ENCODE data around the gene GPX5. TPM values are rescaled to one million over a fixed set of nuclear protein-coding genes. Genes with fewer than 3 reads are reported as not detected.
"Not testable (repeated sequence)": the region's sequence is repeated elsewhere in the genome, so short reads cannot be mapped to it uniquely, and the experiment has no call there.

Gene GPX5, protein sequence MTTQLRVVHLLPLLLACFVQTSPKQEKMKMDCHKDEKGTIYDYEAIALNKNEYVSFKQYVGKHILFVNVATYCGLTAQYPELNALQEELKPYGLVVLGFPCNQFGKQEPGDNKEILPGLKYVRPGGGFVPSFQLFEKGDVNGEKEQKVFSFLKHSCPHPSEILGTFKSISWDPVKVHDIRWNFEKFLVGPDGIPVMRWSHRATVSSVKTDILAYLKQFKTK
- not detected for polyA plus RNA-seq

DNA sequence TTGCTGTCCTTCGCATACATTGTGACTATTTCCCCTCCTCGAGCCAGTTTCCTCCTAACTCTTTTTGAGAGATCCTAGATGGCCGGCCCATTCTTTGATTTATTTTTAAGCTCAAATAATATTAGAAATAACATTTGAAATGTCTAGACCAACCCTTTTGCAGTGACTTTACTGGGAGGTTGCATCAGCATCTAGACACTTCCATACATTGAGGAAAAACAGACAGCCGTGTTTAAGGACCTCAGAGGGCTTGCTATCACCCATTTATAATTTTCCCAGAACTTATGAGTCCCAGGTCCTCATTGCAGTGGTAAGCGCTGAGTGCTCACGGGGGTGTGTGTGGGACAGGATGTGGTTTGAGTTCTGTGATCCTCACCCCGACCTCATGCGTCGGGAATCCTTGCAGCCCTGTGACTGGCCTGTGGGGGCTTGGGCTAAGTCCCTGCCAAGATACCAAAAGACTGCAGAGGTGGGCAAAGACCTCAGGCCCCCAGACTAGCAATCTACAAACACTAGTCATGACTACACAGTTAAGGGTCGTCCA lies at the start of gene GPX5:
Gene GPX5 (plus strand): TSS at position 386 of the 544 bp plus-strand sequence. CDS start 133 bp downstream, at position 519.
- 38 to 60% (median 45%) methylated on average over 10 of the region's 10 CpGs for WGBS, 3 donors
- no peak within 1 kb of the TSS for H3K27ac ChIP-seq (ENCODE audit: low read depth, low read length)

DNA sequence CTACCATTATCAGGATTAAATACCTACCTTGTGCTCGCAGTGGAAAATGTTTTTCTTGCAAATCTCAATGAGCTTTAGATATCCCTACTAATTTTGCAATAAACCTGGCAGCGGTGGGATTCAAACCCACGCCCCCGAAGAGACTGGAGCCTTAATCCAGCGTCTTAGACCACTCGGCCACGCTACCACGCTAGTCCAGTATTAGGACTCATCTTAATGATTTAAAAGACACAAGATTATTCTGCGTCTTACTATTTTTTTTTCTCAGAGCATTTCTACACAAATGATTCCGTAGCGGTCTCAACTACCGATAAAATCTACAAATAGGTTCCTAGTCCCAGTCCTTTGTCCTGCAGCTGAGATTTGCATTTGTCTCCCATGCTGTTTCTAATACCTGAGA lies 47.2 kb upstream of the GPX5 start:
- H3K27ac ChIP-seq (ENCODE audit: low read depth, low read length) = no peak overlapping the region
- 42 to 56% (median 47%) methylated on average over 12 of the region's 12 CpGs for WGBS, 3 donors

DNA sequence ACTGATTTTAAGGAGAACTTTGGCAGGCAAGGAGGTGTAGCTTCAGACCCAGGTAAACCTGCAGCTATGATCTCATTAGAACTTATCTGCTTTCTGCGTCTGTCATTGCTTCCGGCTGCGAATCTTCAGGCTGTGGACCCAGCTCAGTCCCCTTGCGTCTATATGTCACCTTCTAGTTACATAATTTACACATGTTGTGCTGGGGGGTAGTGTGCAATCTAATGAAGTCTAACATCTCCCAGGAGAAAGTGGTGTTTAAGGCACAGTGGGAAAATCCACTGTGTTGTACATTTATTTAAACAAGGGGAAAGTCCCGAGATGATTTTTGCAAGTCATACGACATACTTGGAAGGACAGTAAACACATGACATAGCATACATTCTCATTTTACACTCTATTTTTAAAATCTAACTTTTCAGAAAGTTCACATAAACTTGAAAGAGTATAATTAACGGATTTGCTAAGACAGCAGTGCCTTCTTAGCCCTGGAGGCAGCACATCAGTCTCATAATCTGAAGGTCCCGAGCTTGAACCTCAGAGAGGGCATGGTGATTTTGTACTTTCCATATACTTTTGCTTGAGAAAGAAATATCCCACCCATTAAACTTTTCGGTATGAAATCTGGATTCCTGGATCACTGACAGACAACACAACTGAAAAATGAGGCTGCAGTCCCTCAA lies 45.3 kb upstream of the GPX5 start:
- H3K27ac ChIP-seq (ENCODE audit: low read depth, low read length) = no peak overlapping the region
- WGBS, 3 donors = 55 to 71% (median 67%) methylated on average over 9 of the region's 9 CpGs

DNA sequence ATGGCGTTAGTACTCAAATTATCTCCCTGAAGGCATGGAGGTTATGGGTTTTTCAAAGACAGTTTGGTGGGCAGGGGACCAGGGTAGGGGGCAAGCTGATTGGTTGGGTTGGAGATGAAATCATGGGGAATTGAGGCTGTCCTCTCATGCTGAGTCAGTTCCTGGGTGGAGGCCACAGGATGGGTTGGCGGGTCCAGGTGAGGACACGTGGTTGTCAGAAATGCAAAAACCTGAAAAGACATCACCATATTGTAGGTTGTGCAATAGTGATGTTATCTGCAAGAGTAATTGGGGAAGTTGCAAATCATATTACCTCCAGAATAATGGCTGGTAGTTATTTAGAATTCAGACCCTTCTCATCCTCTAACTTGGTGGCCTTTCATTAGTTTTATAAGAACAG lies 40.2 kb upstream of the GPX5 start:
- WGBS, 3 donors = 82 to 89% (median 87%) methylated on average over 3 of the region's 3 CpGs
- no peak overlapping the region for H3K27ac ChIP-seq (ENCODE audit: low read depth, low read length)

DNA sequence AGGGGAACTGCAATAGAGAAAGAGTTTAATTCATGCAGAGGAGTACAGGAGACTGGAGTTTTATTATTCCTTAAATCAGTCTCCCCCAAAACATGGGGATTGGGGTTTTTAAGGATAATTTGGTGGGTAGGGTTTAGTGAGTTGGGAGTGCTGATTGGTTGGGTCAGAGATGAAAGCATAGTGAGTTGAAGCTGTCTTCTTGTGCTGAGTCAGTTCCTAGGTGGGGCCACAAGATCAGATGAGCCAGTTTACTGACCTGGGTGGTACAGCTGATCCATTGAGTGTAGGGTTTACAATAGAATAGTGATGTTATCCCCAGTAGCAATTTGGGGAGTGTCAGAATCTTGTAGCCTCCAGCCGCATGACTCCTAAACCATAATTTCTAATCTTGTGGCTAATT lies 39.1 kb upstream of the GPX5 start:
- H3K27ac ChIP-seq (ENCODE audit: low read depth, low read length) = no peak overlapping the region
- 78 to 87% (median 86%) methylated on average over 1 of the region's 1 CpG for WGBS, 3 donors

DNA sequence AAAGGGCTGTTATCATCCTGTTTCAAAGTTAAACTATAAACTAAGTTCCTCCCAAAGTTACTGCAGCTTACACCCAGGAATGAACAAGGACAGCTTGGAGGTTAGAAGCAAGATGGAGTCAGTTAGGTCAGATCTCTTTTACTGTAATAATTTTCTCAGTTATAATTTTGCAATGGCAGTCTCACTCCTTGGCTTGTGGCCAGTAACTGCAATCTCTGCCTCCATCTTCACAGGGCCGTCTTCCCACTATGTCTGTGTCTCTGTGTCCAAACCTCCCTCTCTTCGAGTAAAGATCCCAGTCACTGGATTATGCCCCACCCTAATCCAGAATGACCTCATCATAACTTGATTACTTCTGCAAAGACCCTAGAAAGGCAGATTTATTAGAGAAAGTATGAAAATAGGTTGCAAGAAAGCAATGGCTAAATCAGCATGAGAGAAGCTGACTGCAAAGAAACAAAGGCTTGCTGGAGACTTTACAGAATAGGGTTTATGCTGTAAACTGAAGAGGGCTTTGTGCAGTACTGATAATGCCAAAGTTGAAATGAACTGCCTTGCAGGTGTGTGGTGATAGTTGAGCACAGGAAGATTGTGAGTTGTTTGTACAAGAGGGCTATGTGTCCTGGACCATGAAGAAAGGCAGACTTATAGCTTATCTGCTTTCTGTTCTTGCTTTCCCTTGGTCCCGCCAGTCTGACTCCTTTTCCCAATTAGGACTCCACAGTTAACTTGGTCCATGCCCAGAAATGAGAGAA lies 38.5 kb upstream of the GPX5 start:
- WGBS, 3 donors = 59 to 66% (median 66%) methylated on average over 3 of the region's 3 CpGs
- no peak overlapping the region for H3K27ac ChIP-seq (ENCODE audit: low read depth, low read length)

DNA sequence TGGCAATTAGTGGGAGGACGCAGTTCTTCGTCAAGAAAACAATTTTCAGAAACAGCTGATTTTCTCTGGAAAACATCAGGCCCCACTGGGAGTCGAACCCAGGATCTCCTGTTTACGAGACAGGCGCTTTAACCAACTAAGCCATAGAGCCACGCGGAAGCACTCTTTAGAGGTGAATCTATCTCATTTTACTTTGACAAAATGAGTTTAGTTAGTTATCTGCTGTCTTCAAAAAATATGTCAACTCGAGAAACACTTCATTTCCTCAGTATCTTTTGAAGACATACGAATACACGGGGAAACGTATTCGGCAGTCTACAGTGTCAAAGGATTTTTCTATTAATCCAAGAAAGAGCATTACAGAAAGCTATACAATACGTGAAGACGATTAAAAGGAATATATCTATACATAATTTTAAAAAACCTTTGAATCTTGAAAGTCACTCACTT lies 36.7 kb upstream of the GPX5 start:
- no peak overlapping the region for H3K27ac ChIP-seq (ENCODE audit: low read depth, low read length)
- 11 to 29% (median 14%) methylated on average over 14 of the region's 14 CpGs for WGBS, 3 donors

DNA sequence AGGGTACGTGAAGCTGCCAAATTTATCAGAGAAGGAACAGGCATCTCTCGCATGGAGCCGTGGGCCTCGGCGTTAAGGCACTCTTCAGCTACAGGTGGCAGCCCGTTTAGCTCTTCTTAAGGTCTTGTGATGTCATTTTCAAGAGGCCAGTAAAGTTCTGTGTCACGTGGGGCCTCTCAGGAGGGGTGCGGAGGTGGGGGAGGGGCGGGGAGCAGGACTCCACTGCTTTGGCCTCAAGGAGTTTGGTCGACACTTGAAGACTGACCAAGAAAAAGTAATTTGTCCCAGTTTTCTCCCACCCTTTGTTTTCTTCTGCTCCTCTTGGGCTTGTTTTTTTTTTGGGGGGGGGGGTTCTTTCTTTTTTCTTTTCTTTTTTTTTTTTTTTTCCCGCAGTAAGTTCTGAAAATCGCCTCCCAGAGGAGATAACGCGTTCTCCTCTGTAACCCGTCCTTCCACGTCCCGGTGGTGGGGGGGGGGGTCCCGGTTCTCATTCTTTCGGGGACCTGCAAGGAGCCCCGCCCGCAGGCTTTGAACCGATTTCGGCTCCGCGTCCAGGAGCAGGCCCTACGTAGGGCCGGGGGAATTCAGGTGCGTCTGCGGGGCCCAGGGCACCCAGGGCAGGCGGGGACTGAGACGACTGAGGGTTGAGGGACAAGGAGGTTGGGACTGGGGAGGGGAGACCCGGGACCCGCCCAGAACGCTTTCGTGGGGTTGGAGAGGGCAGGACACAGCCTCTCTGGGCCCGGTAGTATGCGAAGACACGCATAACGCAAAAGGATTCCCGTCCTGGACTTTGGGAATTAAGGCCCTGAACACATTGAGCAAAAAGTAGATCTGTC lies 36.1 kb upstream of the GPX5 start:
- H3K27ac ChIP-seq (ENCODE audit: low read depth, low read length) = no peak overlapping the region
- WGBS, 3 donors = 2 to 6% (median 3%) methylated on average over 40 of the region's 40 CpGs

DNA sequence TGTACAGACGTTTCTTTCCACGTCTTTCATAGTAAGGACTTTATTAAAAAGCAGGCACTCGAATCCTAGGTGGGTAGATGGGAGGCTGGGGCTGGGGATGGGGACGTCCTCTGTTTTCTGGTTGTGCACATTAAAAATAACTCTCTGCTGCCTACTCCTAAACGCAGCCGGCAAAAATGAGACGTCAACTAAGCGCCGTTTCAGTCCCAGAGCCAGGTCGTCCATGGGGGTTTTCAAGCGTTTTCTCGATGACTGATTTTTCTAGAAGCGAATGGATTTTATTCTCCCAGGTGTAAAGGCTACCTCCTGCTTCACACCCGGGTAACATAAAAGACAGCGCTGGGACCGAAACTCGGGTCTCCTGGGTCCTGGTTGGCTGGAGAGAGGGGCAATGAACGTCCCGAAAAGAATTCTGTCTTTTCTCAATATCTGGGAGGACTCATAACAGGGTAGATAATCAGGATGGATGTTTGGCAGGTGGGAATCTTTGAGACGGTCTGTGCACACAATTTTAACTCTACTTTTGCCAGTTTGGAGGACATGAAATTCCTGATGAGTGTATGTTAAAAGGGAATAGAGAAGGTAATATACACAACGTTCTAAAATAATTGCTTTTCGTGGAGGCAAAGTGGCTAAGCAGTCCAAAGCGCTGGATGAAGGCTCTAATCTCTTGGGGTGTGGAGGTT lies 35.3 kb upstream of the GPX5 start:
- 8 to 14% (median 9%) methylated on average over 23 of the region's 23 CpGs for WGBS, 3 donors
- no peak overlapping the region for H3K27ac ChIP-seq (ENCODE audit: low read depth, low read length)

DNA sequence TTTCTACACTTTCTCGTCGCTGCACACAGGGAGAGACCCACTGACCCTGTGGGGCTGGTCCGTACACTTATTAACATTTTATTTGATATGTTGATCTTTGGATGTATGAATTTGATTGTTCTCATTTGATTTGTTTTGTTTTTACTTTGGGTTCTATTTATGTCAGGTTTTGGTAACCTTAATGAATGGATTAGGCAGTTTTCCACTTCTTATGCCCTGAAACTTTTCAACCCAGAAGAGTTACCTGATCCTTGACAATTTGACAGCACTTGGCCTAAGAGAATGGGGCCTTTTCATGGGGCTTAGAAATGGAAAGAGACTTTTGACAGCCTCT lies 33.7 kb upstream of the GPX5 start:
- H3K27ac ChIP-seq (ENCODE audit: low read depth, low read length) = no peak overlapping the region
- 39 to 52% (median 48%) methylated on average over 3 of the region's 3 CpGs for WGBS, 3 donors

DNA sequence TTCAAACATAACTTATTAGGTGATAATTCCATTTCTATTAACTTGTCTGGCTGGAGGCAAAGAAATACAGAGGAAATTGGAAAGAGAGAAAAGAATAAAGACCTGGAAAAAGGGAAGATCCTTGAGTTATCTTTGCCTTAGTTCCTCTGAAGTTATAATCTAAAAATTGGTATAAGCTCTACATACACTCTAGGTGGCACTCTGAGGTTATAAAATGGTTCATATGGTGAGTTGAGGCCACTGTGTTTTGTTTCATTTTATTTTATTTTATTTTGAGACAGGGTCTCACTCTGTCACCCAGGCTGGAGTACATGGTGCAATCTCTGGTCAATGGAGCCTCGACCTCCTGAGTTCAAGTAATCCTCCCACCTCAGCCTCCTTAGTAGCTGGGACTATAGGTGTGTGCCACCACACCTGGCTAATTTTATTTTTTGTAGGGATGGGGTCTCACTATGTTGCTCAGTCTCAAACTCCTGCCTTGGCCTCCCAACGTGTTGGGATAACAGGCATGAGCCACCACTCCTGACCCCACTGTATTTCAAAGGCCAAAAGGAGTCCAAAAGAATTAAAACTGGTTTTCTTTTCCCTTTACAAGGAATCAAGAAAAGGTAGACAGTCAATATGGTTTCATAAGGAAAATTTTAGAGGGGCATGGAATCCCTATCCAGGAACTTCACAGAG lies 29.4 kb upstream of the GPX5 start:
- H3K27ac ChIP-seq (ENCODE audit: low read depth, low read length) = no peak overlapping the region
- 32 to 49% (median 34%) methylated on average over 2 of the region's 2 CpGs for WGBS, 3 donors

DNA sequence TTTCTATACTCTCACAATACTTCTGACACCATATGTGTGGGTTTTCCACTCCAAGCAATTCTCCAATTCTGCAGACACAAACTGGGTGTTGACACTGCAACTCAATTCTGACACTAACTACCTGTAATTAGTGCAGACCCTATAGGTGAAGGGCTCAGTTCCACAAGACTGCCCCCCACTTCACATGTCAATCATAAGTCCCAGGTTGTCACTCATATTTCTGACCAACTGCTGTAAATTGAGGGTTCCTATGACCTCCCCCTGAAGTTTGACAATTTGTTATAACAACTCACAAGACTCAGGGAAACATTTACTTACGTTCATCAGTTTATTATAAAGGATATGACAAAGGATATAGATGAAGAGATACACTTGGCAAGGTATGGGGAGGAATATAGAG lies 28.4 kb upstream of the GPX5 start:
- H3K27ac ChIP-seq (ENCODE audit: low read depth, low read length) = no peak overlapping the region
- 53 to 57% (median 54%) methylated on average over 1 of the region's 1 CpG for WGBS, 3 donors

DNA sequence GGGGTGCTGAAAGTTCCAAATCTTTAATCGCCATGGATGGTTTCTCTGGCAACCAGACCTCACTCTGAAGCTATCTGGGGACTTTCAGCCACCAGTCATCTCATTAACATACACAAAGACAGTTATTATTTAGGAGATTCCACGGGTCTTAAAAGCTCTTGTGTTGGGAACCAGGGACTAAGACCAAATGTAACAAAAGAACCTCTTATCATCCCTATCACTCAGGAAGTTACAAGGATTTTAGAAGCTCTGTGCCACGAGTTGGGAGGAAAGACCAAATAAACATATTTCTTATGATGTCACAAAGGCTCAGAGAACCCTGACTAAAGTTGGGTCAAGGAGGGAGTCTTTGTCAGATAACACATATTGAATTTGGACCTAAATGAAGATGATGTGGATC lies 27.8 kb upstream of the GPX5 start:
- WGBS, 3 donors = 26 to 35% (median 32%) methylated on average over 3 of the region's 3 CpGs
- no peak overlapping the region for H3K27ac ChIP-seq (ENCODE audit: low read depth, low read length)

DNA sequence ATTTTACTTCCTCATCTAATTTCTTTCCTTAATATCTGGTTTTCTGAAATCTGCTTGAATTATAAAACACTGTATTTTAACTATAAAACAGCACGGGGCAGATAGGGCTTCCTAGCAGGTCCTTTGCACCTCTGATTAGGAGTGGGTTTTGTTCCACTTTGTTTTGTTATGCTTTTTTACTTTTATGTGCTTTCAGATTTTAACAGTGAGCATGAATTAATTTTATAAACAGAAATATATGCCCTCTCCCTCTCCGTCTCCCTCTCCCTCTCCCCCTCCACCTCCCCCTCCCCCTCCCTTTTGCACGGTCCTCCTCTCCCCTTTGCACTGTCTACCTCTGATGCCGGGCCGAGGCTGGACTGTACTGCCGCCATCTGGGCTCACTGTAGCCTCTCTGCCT lies 24.4 kb upstream of the GPX5 start:
- H3K27ac ChIP-seq (ENCODE audit: low read depth, low read length) = no peak overlapping the region
- 76 to 89% (median 86%) methylated on average over 6 of the region's 6 CpGs for WGBS, 3 donors

DNA sequence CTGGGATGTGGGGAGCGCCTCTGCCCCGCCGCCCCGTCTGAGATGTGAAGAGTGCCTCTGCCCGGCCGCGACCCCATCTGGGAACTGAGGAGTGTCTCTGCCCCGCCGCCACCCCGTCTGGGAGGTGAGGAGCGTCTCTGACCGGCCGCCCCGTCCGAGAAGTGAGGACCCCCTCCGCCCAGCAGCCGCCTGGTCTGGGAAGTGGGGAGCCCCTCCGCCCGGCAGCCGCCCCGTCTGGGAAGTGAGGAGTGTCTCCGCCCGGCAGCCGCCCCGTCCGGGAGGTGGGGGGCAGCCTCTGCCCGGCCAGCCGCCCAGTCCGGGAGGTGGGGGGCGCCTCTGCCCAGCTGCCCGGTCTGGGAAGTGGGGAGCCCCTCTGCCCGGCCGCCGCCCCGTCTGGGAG lies 23.5 kb upstream of the GPX5 start:
- not testable (repeated sequence) for H3K27ac ChIP-seq (ENCODE audit: low read depth, low read length)
- WGBS, 3 donors = 87 to 94% (median 92%) methylated on average over 29 to 35 of the region's 35 CpGs

DNA sequence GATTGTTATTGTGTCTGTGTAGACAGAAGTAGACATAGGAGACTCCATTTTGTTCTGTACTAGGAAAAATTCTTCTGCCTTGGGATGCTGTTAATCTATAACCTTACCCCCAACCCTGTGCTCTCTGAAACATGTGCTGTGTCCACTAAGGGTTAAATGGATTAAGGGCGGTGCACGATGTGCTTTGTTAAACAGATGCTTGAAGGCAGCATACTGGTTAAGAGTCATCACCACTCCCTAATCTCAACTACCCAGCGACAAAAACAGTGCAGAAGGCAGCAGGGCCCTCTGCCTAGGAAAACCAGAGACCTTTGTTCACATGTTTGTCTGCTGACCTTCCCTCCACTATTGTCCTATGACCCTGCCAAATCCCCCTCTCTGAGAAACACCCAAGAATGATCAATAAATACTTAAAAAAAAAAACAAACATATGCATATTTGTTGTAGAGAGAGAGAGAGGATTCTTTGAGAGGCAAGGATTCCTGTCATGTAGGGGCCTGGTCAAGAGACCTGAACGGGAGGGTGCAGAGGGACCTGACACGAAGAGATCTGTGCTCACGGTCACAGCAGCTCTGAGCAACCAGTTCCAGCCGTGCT lies 22.9 kb upstream of the GPX5 start:
- H3K27ac ChIP-seq (ENCODE audit: low read depth, low read length) = not testable (repeated sequence)
- WGBS, 3 donors = 32 to 69% (median 68%) methylated on average over 7 of the region's 7 CpGs

DNA sequence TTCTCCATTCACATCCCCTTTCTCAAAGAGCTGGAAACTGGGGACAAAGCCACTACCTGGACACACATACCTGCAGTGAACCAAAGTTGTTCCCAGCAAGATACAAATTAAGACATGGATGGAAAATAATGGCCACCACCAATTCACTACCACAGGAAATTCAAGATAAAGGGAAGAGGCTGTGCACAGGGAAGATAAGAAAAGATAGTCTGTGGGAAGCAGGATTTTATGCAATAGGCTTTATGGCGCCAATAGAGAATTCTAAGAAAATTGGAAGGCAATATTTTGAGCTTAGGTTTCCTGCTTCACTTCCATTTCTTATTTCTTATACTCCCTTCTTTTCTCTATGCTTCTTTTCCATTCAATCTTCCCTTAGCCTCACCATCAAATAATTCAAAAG lies 19.9 kb upstream of the GPX5 start:
- H3K27ac ChIP-seq (ENCODE audit: low read depth, low read length) = no peak overlapping the region
- 71 to 82% (median 79%) methylated on average over 1 of the region's 1 CpG for WGBS, 3 donors
